Measurements from ENCODE around the gene NRAS. TPM values are rescaled to one million over a fixed set of nuclear protein-coding genes. Genes with fewer than 3 reads are reported as not detected.

The NRAS gene
- total and polyA plus RNA-seq, 2 experiments from 2014 or later: 25.7 to 79.4 TPM

DNA sequence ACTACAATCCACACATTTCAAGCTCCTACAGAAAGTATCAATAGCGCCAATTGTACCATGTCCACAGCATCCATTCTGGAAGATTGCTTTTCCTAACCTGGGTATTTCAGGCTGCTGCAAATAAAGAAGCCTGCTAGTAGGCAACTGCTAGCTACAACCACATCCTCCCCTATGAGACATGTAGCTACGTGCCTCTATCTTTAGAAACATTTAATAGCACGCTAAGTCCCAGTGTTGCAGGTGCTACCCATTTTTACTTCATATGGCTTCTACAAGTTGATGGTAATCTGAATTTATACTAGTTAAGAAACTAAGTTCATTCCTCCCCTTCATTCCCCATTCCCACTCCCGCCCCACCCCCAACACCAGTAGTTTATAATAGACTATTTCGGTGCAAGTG, 13.8 kb downstream of the NRAS start:
- TF ChIP-seq, protein P1, sequence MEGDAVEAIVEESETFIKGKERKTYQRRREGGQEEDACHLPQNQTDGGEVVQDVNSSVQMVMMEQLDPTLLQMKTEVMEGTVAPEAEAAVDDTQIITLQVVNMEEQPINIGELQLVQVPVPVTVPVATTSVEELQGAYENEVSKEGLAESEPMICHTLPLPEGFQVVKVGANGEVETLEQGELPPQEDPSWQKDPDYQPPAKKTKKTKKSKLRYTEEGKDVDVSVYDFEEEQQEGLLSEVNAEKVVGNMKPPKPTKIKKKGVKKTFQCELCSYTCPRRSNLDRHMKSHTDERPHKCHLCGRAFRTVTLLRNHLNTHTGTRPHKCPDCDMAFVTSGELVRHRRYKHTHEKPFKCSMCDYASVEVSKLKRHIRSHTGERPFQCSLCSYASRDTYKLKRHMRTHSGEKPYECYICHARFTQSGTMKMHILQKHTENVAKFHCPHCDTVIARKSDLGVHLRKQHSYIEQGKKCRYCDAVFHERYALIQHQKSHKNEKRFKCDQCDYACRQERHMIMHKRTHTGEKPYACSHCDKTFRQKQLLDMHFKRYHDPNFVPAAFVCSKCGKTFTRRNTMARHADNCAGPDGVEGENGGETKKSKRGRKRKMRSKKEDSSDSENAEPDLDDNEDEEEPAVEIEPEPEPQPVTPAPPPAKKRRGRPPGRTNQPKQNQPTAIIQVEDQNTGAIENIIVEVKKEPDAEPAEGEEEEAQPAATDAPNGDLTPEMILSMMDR (IDR thresholded peaks at IDR 0.05; ENCODE audit: poor library complexity): no peak
- TF ChIP-seq EZH2 (IDR thresholded peaks at IDR 0.05; ENCODE audit: borderline replicate concordance): no peak
- no peak for TF ChIP-seq EZH2phosphoT487 (IDR thresholded peaks at IDR 0.05; ENCODE audit: low read depth, severe bottlenecking, unreplicated experiment)
- DNase-seq (ENCODE audit: low spot score): no peak
- H2AFZ ChIP-seq: no peak overlapping the region
- H3K27me3 ChIP-seq: no peaks in the 10 kb centered on the region
- H3K36me3 ChIP-seq (replicated peaks; ENCODE audit: insufficient read depth, low read depth): no peaks in the 10 kb centered on the region
- H3K4me2 ChIP-seq: no peak overlapping the region
- 92% methylated on average over 5 of the region's 5 CpGs for WGBS (ENCODE audit: low lambda C conversion rate, missing lambda C conversion rate)
- no peak overlapping the region for H3K27ac ChIP-seq
- H3K79me2 ChIP-seq: no peaks in the 10 kb centered on the region
- H4K20me1 ChIP-seq (ENCODE audit: insufficient read depth, poor library complexity, severe bottlenecking): no peaks in the 10 kb centered on the region
- no peak overlapping the region for H3K4me3 ChIP-seq
- H3K4me1 ChIP-seq (ENCODE audit: insufficient read depth): no peaks in the 10 kb centered on the region
- no peaks in the 10 kb centered on the region for H3K9me3 ChIP-seq (ENCODE audit: low read depth)
- H3K9me2 ChIP-seq (replicated peaks; ENCODE audit: insufficient read depth): no peaks in the 10 kb centered on the region

DNA sequence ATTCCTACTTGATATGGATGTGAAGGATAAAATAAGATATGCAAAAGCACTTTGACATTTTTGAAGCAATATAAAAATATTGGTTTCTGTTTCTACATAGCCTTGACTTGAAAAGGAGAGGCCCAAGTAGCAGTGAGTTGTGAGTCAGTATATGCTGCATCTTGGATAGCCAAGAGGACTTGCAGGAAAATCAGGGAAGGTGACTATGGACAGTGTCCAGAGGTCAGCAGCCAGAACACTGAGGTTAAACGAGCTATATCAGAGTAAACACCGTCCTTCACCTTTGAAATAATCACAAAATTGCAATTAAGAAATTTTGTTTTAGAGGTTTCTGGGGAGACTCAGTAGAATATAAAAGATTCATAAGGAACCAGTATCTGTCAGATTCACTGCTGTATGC, 14.6 kb downstream of the NRAS start:
- no peak overlapping the region for H2AFZ ChIP-seq
- H3K27me3 ChIP-seq: no peaks in the 10 kb centered on the region
- DNase-seq (ENCODE audit: low spot score): no peak
- no peaks in the 10 kb centered on the region for H3K9me2 ChIP-seq (replicated peaks; ENCODE audit: insufficient read depth)
- TF ChIP-seq, protein P1 (IDR thresholded peaks at IDR 0.05; ENCODE audit: poor library complexity): no peak
- TF ChIP-seq EZH2 (IDR thresholded peaks at IDR 0.05; ENCODE audit: borderline replicate concordance) (no peak), EZH2phosphoT487 (IDR thresholded peaks at IDR 0.05; ENCODE audit: low read depth, severe bottlenecking, unreplicated experiment) (no peak)
- no peak overlapping the region for H3K4me2 ChIP-seq
- H3K36me3 ChIP-seq (replicated peaks; ENCODE audit: insufficient read depth, low read depth): no peaks in the 10 kb centered on the region
- WGBS (ENCODE audit: low lambda C conversion rate, missing lambda C conversion rate): 60% methylated on average over 2 of the region's 2 CpGs
- no peaks in the 10 kb centered on the region for H3K9me3 ChIP-seq (ENCODE audit: low read depth)
- no peak overlapping the region for H3K27ac ChIP-seq
- no peaks in the 10 kb centered on the region for H3K4me1 ChIP-seq (ENCODE audit: insufficient read depth)
- no peaks in the 10 kb centered on the region for H4K20me1 ChIP-seq (ENCODE audit: insufficient read depth, poor library complexity, severe bottlenecking)
- H3K4me3 ChIP-seq: no peak overlapping the region
- H3K79me2 ChIP-seq: no peaks in the 10 kb centered on the region

DNA sequence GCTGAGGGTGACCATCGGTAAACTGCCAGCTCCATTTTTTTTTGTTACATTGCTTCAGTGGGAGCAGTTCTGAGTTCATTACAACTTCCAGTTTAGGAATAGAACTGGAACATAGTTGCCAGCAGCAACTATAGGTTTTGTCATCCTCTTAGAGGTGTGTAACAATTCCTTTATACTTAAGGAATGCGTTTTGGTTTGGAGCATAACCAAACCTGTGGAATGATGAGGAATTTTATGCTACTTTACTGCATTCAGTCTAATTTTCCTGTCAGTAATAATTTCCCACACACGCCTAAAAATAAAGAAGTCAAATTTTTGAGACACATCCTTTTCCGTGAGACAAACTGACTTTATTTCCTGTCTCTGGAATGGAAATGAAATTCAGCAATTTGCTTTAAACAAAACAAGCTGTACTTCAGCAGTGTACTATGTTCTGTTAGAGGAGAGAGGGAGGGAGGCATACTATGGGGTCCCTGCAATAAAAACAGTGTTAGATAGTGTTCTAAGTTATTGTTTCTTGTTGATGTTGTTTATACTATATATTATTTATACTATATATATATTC, 16.5 kb downstream of the NRAS start:
- Histone ChIP-seq H3K79me2 (no peaks in the 10 kb centered on the region), H3K9me3 (ENCODE audit: low read depth) (no peaks in the 10 kb centered on the region), H3K4me1 (ENCODE audit: insufficient read depth) (no peaks in the 10 kb centered on the region), H3K27me3 (no peaks in the 10 kb centered on the region), H3K4me3 (no peak overlapping the region), H2AFZ (no peak overlapping the region), H3K9me2 (replicated peaks; ENCODE audit: insufficient read depth) (no peaks in the 10 kb centered on the region), H3K36me3 (replicated peaks; ENCODE audit: insufficient read depth, low read depth) (no peaks in the 10 kb centered on the region), H3K27ac (no peak overlapping the region), H3K4me2 (no peak overlapping the region), H4K20me1 (ENCODE audit: insufficient read depth, poor library complexity, severe bottlenecking) (no peaks in the 10 kb centered on the region)
- WGBS (ENCODE audit: low lambda C conversion rate, missing lambda C conversion rate): 61% methylated on average over 4 of the region's 4 CpGs
- TF ChIP-seq, protein P1 (IDR thresholded peaks at IDR 0.05; ENCODE audit: poor library complexity): no peak
- TF ChIP-seq EZH2 (IDR thresholded peaks at IDR 0.05; ENCODE audit: borderline replicate concordance) (no peak), EZH2phosphoT487 (IDR thresholded peaks at IDR 0.05; ENCODE audit: low read depth, severe bottlenecking, unreplicated experiment) (no peak)
- DNase-seq (ENCODE audit: low spot score): no peak

DNA sequence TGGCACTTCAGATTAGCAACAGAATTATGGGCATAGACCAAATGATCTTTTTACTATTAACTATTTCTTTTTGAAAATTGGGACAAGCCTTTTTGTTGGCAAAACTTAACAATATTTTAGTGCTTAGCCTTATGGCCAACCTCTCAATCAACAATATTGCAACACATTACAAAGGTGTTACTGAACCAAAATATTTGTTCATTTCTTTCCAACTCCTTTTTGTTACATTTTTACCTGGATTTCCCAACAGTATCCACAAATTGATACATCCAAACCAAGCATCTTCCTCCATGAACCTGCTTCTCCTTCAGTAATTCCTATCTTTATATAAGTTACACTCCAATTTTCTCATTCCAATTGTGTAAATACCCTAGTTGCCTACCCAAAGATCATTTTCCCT, 19.8 kb downstream of the NRAS start:
- Histone ChIP-seq H3K4me2 (no peak overlapping the region), H3K27ac (no peak overlapping the region), H2AFZ (no peak overlapping the region), H3K4me1 (ENCODE audit: insufficient read depth) (no peaks in the 10 kb centered on the region), H3K27me3 (no peaks in the 10 kb centered on the region), H3K36me3 (replicated peaks; ENCODE audit: insufficient read depth, low read depth) (no peaks in the 10 kb centered on the region), H3K9me3 (ENCODE audit: low read depth) (no peaks in the 10 kb centered on the region), H3K79me2 (no peaks in the 10 kb centered on the region), H3K4me3 (no peak overlapping the region), H4K20me1 (ENCODE audit: insufficient read depth, poor library complexity, severe bottlenecking) (no peaks in the 10 kb centered on the region), H3K9me2 (replicated peaks; ENCODE audit: insufficient read depth) (no peaks in the 10 kb centered on the region)
- TF ChIP-seq, protein P1 (IDR thresholded peaks at IDR 0.05; ENCODE audit: poor library complexity): no peak
- no peak for TF ChIP-seq EZH2phosphoT487 (IDR thresholded peaks at IDR 0.05; ENCODE audit: low read depth, severe bottlenecking, unreplicated experiment)
- no peak for TF ChIP-seq EZH2 (IDR thresholded peaks at IDR 0.05; ENCODE audit: borderline replicate concordance)
- DNase-seq (ENCODE audit: low spot score): no peak
